Measurements from ENCODE around the gene SUN1. TPM values are rescaled to one million over a fixed set of nuclear protein-coding genes. Genes with fewer than 3 reads are reported as not detected.

SUN1 gene
- total and polyA plus RNA-seq, 2 of the 8 experiments (the other 6 are each of a cell fraction or from before 2014, with no cell fraction given) = 108 to 158 TPM

DNA sequence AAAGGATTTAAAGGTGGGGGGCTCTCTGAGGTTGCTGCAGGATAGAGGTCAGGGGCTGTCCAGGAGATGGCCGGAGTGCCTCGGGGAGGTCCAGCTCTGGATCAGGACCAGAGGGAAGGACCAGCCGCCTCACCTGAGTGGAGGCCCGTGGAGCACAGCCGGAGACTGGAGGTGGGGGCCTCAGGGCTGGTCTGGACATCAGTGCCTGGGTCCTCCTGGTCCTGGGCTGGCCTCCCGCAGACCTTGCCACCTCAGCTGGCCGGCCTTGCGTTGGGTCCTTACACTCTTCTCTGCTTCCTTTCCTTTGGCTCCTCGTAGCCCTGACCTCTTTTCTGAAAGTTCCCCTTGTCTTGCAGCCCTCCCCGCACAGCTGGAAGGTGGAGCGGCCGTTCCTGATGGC is 2.0 kb downstream of the SUN1 start:
- POLR2A ChIA-PET (ENCODE audit: partially characterized antibody) = interaction anchor here (0.7 kb wide), 1 partner anchor 17 kb away, joined by 3 read pairs; no protein-coding TSS in a partner anchor
- no peak overlapping the region for H3K4me2 ChIP-seq (ENCODE audit: insufficient read depth in 1 of 2, low read depth in 2 of 2, low read length in 2 of 2)
- H3K4me3 ChIP-seq (ENCODE audit: extremely low read depth in 1 of 4, insufficient read depth in 2 of 4, low read depth in 3 of 4, low read length in 4 of 4) = no peak overlapping the region
- 95% methylated on average over 12 of the region's 12 CpGs; no CpG with 5 or more reads in 1 of the 2 experiments for WGBS, 2 experiments (ENCODE audit: extremely low coverage in 1 of 2, insufficient coverage in 1 of 2, insufficient read length in 1 of 2, insufficient replicate concordance in 2 of 2, low coverage in 1 of 2, low lambda C conversion rate in 2 of 2, missing lambda C conversion rate in 1 of 2)
- H4K5ac ChIP-seq (ENCODE audit: insufficient read length, low read depth, low read length) = no peak overlapping the region
- no peak overlapping the region for H2AFZ ChIP-seq (ENCODE audit: low read length)
- no peak overlapping the region for H2BK120ac ChIP-seq (replicated peaks; ENCODE audit: low read depth, low read length)
- H3K79me2 ChIP-seq (ENCODE audit: control insufficient read depth in 1 of 2, insufficient read depth in 2 of 2, low read length in 2 of 2) = peaks cover 26 to 96% of the 10 kb centered on the region in 2 experiments
- CTCF ChIA-PET (ENCODE audit: partially characterized antibody) = interaction anchor here (1.0 to 2.2 kb wide), 2 partner anchors 12 to 46 kb away, joined by 3 to 6 read pairs; no protein-coding TSS in a partner anchor
- H3K9ac ChIP-seq (replicated peaks in 1 of 4; ENCODE audit: extremely low read depth in 1 of 4, low read depth in 3 of 4, low read length in 3 of 4) = no peak overlapping the region; a peak in 1 of 7 replicates
- peaks cover 0 to 7% (median 4%) of the 10 kb centered on the region in 4 experiments; a peak in 5 of 8 replicates for H3K36me3 ChIP-seq (ENCODE audit: control insufficient read depth in 2 of 4, insufficient read depth in 4 of 4, low read length in 3 of 4)
- no peak overlapping the region for H3K14ac ChIP-seq (ENCODE audit: insufficient read length)
- H2BK5ac ChIP-seq (ENCODE audit: low read depth, low read length) = no peak overlapping the region
- no peaks in the 10 kb centered on the region for H3K9me3 ChIP-seq (ENCODE audit: insufficient read depth in 2 of 2, low read depth in 1 of 2, low read length in 1 of 2)
- H3K56ac ChIP-seq (replicated peaks; ENCODE audit: insufficient read length, low read depth, low read length) = no peak overlapping the region
- H3K79me1 ChIP-seq (ENCODE audit: low read depth, low read length) = peaks cover 26% of the 10 kb centered on the region
- H3K23me2 ChIP-seq (ENCODE audit: low read depth, low read length) = no peaks in the 10 kb centered on the region
- H2BK20ac ChIP-seq (ENCODE audit: low read length) = no peak overlapping the region
- peaks cover 0 to 10% (median 5%) of the 10 kb centered on the region in 4 experiments; a peak in 6 of 7 replicates for H3K4me1 ChIP-seq (replicated peaks in 1 of 4; ENCODE audit: control insufficient read depth in 3 of 4, insufficient read depth in 4 of 4, low read length in 3 of 4)
- no peak for FAIRE-seq
- no peaks in the 10 kb centered on the region for H3K27me3 ChIP-seq (replicated peaks in 1 of 4; ENCODE audit: control insufficient read depth in 3 of 4, extremely low read depth in 1 of 4, insufficient read depth in 3 of 4, low read length in 3 of 4)
- no peak overlapping the region for H2BK15ac ChIP-seq (ENCODE audit: low read length)
- no peak overlapping the region for H2AK5ac ChIP-seq (ENCODE audit: low read depth, low read length)
- no peak overlapping the region for H3K18ac ChIP-seq (ENCODE audit: extremely low read depth, low read length)
- no peak overlapping the region for H4K91ac ChIP-seq (replicated peaks; ENCODE audit: insufficient read length, low read length)
- no peak for DNase-seq (ENCODE audit: low read depth in 1 of 2, low spot score in 2 of 2)
- peak overlapping the region; percentile 57 for H4K8ac ChIP-seq (ENCODE audit: extremely low read depth, insufficient read depth, low read length)
- H3K27ac ChIP-seq (ENCODE audit: low read depth, low read length) = no peak overlapping the region
- peaks cover 33 to 41% of the 10 kb centered on the region in 2 experiments for H4K20me1 ChIP-seq (replicated peaks in 1 of 2; ENCODE audit: control insufficient read depth in 1 of 2, insufficient read depth in 2 of 2, low read length in 2 of 2)
- H3K4ac ChIP-seq (replicated peaks; ENCODE audit: insufficient read length, low read depth, low read length) = no peak overlapping the region
- no peak overlapping the region for H2BK12ac ChIP-seq (ENCODE audit: low read depth, low read length)
- H3K23ac ChIP-seq (ENCODE audit: insufficient read length) = no peak overlapping the region
- TF ChIP-seq HDAC2 (IDR thresholded peaks at IDR 0.05; ENCODE audit: borderline replicate concordance in 1 of 2, low read depth in 2 of 2, low read length in 2 of 2) = no peak
- no peak for TF ChIP-seq POLR2AphosphoS5 (IDR thresholded peaks at IDR 0.05; ENCODE audit: low read depth, low read length)
- TF ChIP-seq GABPA (IDR thresholded peaks at IDR 0.05; ENCODE audit: borderline replicate concordance, insufficient read depth, low read length) = no peak
- no peak for TF ChIP-seq SIX5 (IDR thresholded peaks at IDR 0.05; ENCODE audit: low read depth, low read length)
- TF ChIP-seq RNF2 (IDR thresholded peaks at IDR 0.05; ENCODE audit: borderline replicate concordance, low read depth, low read length, missing control alignments, poor library complexity, severe bottlenecking) = no peak
- no peak for TF ChIP-seq TCF12 (IDR thresholded peaks at IDR 0.05; ENCODE audit: low read depth, low read length)
- no peak for TF ChIP-seq KDM4A (IDR thresholded peaks at IDR 0.05; ENCODE audit: low read depth, low read length, severe bottlenecking)
- TF ChIP-seq NRF1 (IDR thresholded peaks at IDR 0.05; ENCODE audit: low read depth, low read length) = no peak
- no peak for TF ChIP-seq USF2 (IDR thresholded peaks at IDR 0.05; ENCODE audit: low read length)
- TF ChIP-seq ASH2L (IDR thresholded peaks at IDR 0.05; ENCODE audit: low read length) = no peak
